OCI-LY7 (cell line): ENCODE measurements around the gene CHN2.

Source experiments
- EZH2phosphoT487 ChIP-seq: fragments of 200-600 bp; sonication (generic); IDR thresholded peaks from 2 replicates; pipeline ENCODE4 v1.6.1; 2018; ENCODE audit warnings: low read depth, borderline replicate concordance, mild to moderate bottlenecking, mixed run types, antibody characterized with exemption, low read length, moderate library complexity, mixed read lengths
- TF ChIP-seq, protein P1 (sequence below): fragments of 200-600 bp; sonication (generic); conservative IDR thresholded peaks from 2 replicates; pipeline ENCODE4 v1.5.1; 2014; ENCODE audit warnings: mild to moderate bottlenecking, antibody characterized with exemption, low read length, moderate library complexity, mixed read lengths

DNA sequence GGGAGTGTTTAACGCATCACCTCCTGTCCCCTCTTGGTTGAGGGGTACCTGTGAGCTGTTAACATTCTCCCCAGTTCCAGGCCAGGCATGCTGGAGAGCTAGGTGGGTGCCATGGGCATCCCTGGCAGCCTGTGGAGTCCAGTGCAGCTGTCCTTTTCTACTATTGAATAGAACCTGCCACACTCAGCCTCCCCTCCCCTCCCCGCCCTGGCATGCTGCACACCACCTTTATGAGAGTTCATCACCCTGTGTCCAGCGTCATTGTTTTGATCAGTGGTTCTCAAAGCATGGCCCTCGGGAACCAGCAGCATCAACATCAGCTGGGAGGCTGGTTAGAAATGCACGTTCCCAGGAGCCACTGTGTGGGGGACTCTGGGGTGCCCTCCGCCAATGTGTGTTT lies 211.8 kb downstream of the CHN2 start:
- TF ChIP-seq, protein P1, sequence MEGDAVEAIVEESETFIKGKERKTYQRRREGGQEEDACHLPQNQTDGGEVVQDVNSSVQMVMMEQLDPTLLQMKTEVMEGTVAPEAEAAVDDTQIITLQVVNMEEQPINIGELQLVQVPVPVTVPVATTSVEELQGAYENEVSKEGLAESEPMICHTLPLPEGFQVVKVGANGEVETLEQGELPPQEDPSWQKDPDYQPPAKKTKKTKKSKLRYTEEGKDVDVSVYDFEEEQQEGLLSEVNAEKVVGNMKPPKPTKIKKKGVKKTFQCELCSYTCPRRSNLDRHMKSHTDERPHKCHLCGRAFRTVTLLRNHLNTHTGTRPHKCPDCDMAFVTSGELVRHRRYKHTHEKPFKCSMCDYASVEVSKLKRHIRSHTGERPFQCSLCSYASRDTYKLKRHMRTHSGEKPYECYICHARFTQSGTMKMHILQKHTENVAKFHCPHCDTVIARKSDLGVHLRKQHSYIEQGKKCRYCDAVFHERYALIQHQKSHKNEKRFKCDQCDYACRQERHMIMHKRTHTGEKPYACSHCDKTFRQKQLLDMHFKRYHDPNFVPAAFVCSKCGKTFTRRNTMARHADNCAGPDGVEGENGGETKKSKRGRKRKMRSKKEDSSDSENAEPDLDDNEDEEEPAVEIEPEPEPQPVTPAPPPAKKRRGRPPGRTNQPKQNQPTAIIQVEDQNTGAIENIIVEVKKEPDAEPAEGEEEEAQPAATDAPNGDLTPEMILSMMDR = no peak
- no peak for TF ChIP-seq EZH2phosphoT487
